ENCODE data around the gene CLEC16A. TPM values are rescaled to one million over a fixed set of nuclear protein-coding genes. Genes with fewer than 3 reads are reported as not detected.
A peak's percentile ranks its signal among the peaks of the same experiment; 100 is the strongest.
"Not testable (repeated sequence)": the region's sequence is repeated elsewhere in the genome, so short reads cannot be mapped to it uniquely, and the experiment has no call there.

CLEC16A gene
- total RNA-seq, 1 donor from 2014 or later = 57.6 TPM

GRCh38 chr16:11100239-11100750 lies 155.9 kb downstream of the CLEC16A start:
- H3K36me3 Mint-ChIP-seq (ENCODE audit: low read depth) = peaks cover 28% of the 10 kb centered on the region
- no peak for ATAC-seq (ENCODE audit: low read depth)
- intact Hi-C loops (cut with micrococcal nuclease) = loop anchor here (10.0 kb wide), 2 partner anchors 45 to 585 kb away; no protein-coding TSS in a partner anchor
- no peak for TF ChIP-seq CTCF (IDR thresholded peaks at IDR 0.05)
- H3K9me3 Mint-ChIP-seq = no peaks in the 10 kb centered on the region
- ChIA-PET POLR2A (interaction anchor here (0.5 to 1.6 kb wide), 2 partner anchors 26 to 115 kb away, joined by 3 read pairs; no protein-coding TSS in a partner anchor), CTCF (interaction anchor here (1.7 kb wide), 1 partner anchor 21 kb away, joined by 5 read pairs; no protein-coding TSS in a partner anchor)
- H3K27ac Mint-ChIP-seq = peak overlapping the region; percentile 54
- no peak overlapping the region for H3K4me3 Mint-ChIP-seq
- H3K4me1 Mint-ChIP-seq = peaks cover 41% of the 10 kb centered on the region
- no peak for DNase-seq
- H3K27me3 Mint-ChIP-seq = no peaks in the 10 kb centered on the region

GRCh38 chr16:11101283-11101682 lies 156.9 kb downstream of the CLEC16A start:
- intact Hi-C loops (cut with micrococcal nuclease) = loop anchor here (10.0 kb wide), 2 partner anchors 46 to 584 kb away; no protein-coding TSS in a partner anchor
- Mint-ChIP-seq H3K36me3 (ENCODE audit: low read depth) (peaks cover 32% of the 10 kb centered on the region), H3K4me1 (peaks cover 48% of the 10 kb centered on the region), H3K9me3 (no peaks in the 10 kb centered on the region), H3K27me3 (no peaks in the 10 kb centered on the region), H3K4me3 (no peak overlapping the region), H3K27ac (no peak overlapping the region)
- DNase-seq = no peak
- no peak for ATAC-seq (ENCODE audit: low read depth)
- no peak for TF ChIP-seq CTCF (IDR thresholded peaks at IDR 0.05)
- POLR2A ChIA-PET = interaction anchor here (0.6 to 1.5 kb wide), 5 partner anchors 8 to 278 kb away, joined by 3 to 6 read pairs (median 4); partner anchors contain the start of gene SOCS1
- CTCF ChIA-PET = no interaction called here

DNA sequence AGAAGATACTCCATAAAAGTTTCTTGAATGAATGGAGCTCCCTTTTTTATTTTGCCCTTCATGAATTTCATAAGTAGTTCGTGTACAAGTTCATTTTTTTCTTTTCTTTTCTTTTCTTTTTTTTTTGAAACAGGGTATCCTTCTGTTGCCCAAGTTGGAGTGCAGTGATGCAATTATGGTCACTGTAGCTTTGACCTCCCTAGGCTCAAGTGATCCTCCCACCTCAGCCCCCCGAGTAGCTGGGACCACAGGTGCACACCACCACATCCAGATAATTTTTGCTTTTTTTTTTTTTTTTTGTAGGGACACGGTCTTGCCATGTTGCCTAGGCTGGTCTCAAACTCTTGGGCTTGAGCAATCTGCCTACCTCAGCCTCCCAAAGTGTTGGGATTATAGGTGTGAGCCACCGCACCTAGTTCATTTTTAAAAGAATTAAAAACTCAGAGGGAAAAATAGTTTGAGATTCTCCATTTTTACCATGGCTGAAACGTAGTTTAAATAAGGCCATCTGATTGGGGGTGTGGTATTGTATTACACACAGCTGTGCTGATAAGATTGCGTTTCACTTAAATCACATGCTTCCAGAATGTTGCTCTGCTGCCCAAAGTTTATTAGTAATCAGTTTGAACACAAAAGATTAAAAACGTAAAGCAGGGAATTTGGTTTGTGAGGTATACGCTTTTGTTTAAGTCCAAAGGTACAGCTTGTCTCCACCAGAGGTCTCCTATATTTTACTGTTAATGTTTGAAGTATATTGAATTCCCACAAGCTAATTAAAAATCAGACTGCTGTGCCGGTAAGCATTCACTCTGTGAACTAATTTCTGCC lies 157.5 kb downstream of the CLEC16A start:
- no peak for ATAC-seq (ENCODE audit: low read depth)

DNA sequence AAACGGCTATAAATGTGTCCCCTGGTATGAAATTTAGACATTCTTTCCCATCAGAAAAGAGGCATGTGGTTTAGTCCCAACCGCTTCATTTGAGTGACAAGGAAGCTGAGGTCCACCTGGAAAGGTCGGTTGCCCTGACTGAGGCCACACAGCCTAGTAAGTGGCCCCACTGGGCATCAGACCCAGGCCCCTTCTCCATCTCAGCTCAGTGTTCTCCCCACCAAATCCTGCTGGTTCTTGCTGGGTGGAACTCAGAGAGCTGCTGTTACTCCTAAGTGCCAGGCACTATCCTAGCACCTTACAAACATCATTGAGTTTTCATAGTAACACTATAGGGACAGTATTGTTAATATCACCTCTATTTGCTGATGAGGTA lies 158.1 kb downstream of the CLEC16A start:
- Mint-ChIP-seq H3K4me1 (peaks cover 54% of the 10 kb centered on the region), H3K27me3 (no peaks in the 10 kb centered on the region), H3K27ac (peak overlapping the region; percentile 35), H3K9me3 (no peaks in the 10 kb centered on the region), H3K4me3 (no peak overlapping the region), H3K36me3 (ENCODE audit: low read depth) (peaks cover 27% of the 10 kb centered on the region)
- intact Hi-C loops (cut with micrococcal nuclease) = loop anchor here (10.0 kb wide), 2 partner anchors 48 to 582 kb away; no protein-coding TSS in a partner anchor
- CTCF ChIA-PET = interaction anchor here (0.8 kb wide), 1 partner anchor 50 kb away, joined by 4 read pairs; no protein-coding TSS in a partner anchor
- ATAC-seq (ENCODE audit: low read depth) (no peak), DNase-seq (no peak)
- no peak for TF ChIP-seq CTCF (IDR thresholded peaks at IDR 0.05)
- POLR2A ChIA-PET = interaction anchor here (0.9 to 1.5 kb wide), 6 partner anchors 15 to 153 kb away, joined by 3 to 7 read pairs (median 3); partner anchors contain the start of gene SOCS1

More for the DNA sequence above, 157.5 kb downstream of the CLEC16A start:
- intact Hi-C loops (cut with micrococcal nuclease) = loop anchor here (10.0 kb wide), 2 partner anchors 47 to 583 kb away; no protein-coding TSS in a partner anchor
- H3K4me1 Mint-ChIP-seq = peaks cover 54% of the 10 kb centered on the region
- H3K27me3 Mint-ChIP-seq = no peaks in the 10 kb centered on the region
- no peak overlapping the region for H3K4me3 Mint-ChIP-seq
- H3K27ac Mint-ChIP-seq = no peak overlapping the region
- ChIA-PET POLR2A (interaction anchor here (0.7 to 1.5 kb wide), 8 partner anchors 9 to 277 kb away, joined by 3 to 7 read pairs (median 4); partner anchors contain the start of gene SOCS1), CTCF (interaction anchor here (0.8 kb wide), 1 partner anchor 50 kb away, joined by 4 read pairs; no protein-coding TSS in a partner anchor)
- H3K9me3 Mint-ChIP-seq = no peaks in the 10 kb centered on the region
- DNase-seq = no peak
- peaks cover 31% of the 10 kb centered on the region for H3K36me3 Mint-ChIP-seq (ENCODE audit: low read depth)
- no peak for TF ChIP-seq CTCF (IDR thresholded peaks at IDR 0.05)

DNA sequence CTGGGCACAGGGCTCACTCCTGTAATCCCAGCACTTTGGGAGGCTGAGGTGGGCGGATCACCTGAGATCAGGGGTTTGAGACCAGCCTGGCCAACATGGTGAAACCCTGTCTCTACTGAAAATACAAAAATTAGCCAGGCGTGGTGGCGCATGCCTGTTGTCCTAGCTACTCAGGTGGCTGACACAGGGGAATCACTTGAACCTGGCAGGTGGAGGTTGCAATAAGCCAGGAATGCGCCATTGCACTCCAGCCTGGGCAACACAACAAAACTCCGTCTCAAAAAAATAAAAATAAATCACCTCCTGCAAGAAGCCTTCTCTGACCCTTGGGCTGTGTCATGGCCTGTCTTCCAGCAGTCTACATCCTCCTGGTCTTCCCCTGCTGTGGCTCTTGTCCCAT lies 158.9 kb downstream of the CLEC16A start:
- H3K4me1 Mint-ChIP-seq = peaks cover 54% of the 10 kb centered on the region
- POLR2A ChIA-PET = interaction anchor here (0.6 to 3.7 kb wide), 4 partner anchors 8 to 152 kb away, joined by 5 to 32 read pairs (median 24); partner anchors contain the start of gene SOCS1
- ATAC-seq (ENCODE audit: low read depth); DNase-seq; CTCF ChIA-PET; H3K4me3 Mint-ChIP-seq; H3K27me3 Mint-ChIP-seq; H3K9me3 Mint-ChIP-seq: not testable (repeated sequence)
- H3K36me3 Mint-ChIP-seq (ENCODE audit: low read depth) = peaks cover 24% of the 10 kb centered on the region
- peak overlapping the region; percentile 68 for H3K27ac Mint-ChIP-seq
- intact Hi-C loops (cut with micrococcal nuclease) = loop anchor here (10.0 kb wide), 2 partner anchors 48 to 582 kb away; no protein-coding TSS in a partner anchor
